K562 (cell line): Measurements from ENCODE around the gene SP2. TPM values are rescaled to one million over a fixed set of nuclear protein-coding genes. Genes with fewer than 3 reads are reported as not detected.

Experiments
- ATAC-seq: fragments of 200-7000 bp; cut with Tn5 transposase; 3 replicates; pipeline ENCODE4 v1.9.1; 2020; ENCODE audit warnings: moderate library complexity
- BruUV-seq: library from RNA; stranded (reverse); fragments of 400-500 nt; replicated peaks from 2 replicates; lab custom pipeline; 2021; lab: Mats Ljungman, UMichigan
- CTCF ChIA-PET: fragments of 300-600 bp; formaldehyde crosslinking; extraction: SDS; loops from one replicate; lab custom pipeline; 2021; ENCODE audit warnings: low intra/inter-chr PET ratio; lab: Yijun Ruan, JAX
- POLR2A ChIA-PET: fragments of 300-600, 350-650 bp; sonication (Branson Sonifier 250); formaldehyde crosslinking; extraction: SDS; loops from one replicate; lab custom pipeline; 2021; ENCODE audit warnings: antibody characterized with exemption, inconsistent platforms; lab: Yijun Ruan, JAX
- DNase-seq, 4 experiments: peaks; one replicate each; pipeline versions ENCODE4 v3.0.0 to v3.0.0-alpha.2; 2011 to 2018; ENCODE audit warnings: low spot score in 3 of 4, mixed read lengths in 3 of 4; ENCODE audit errors: extremely low read depth in 1 of 4
- FAIRE-seq: peaks from 2 replicates; lab custom pipeline; 2011; peaks lifted over from hg19 to GRCh38; lab: Jason Lieb, UNC
- H2AFZ ChIP-seq: 2 replicates; pipeline ENCODE4 v1.6.0; 2011; ENCODE audit warnings: low read depth, low read length, control low read depth, inconsistent platforms
- H3K27ac ChIP-seq: fragments of 200-600 bp; 3 replicates; pipeline ENCODE4 v1.8.0; 2011; ENCODE audit warnings: low read depth, mild to moderate bottlenecking, control low read depth, inconsistent platforms, low read length, moderate library complexity, mixed read lengths; ENCODE audit errors: extremely low read depth
- H3K27me3 ChIP-seq, 2 experiments: fragments of 300-600 bp in 1 of 2; 2 replicates in 1 of 2; 3 replicates in 1 of 2; pipeline versions ENCODE4 v1.6.0 to v1.8.0; 2011; ENCODE audit warnings: inconsistent platforms in 2 of 2, low read length in 2 of 2, mild to moderate bottlenecking in 1 of 2, mixed read lengths in 1 of 2, moderate library complexity in 1 of 2; ENCODE audit not compliant: control insufficient read depth in 2 of 2, insufficient read depth in 2 of 2
- H3K36me3 ChIP-seq: fragments of 300-600 bp; 3 replicates; pipeline ENCODE4 v1.8.0; 2011; ENCODE audit warnings: mild to moderate bottlenecking, low read length, inconsistent platforms; ENCODE audit not compliant: control insufficient read depth, insufficient read depth
- H3K4me1 ChIP-seq, 2 experiments: fragments of 200-600 bp in 1 of 2; replicated peaks in 1 of 2; 2 replicates in 1 of 2; 3 replicates in 1 of 2; pipeline versions ENCODE4 v1.5.1 to v1.8.0; 2011; ENCODE audit warnings: inconsistent platforms in 2 of 2, low read length in 2 of 2, mild to moderate bottlenecking in 1 of 2, mixed read lengths in 1 of 2, moderate library complexity in 1 of 2; ENCODE audit not compliant: control insufficient read depth in 2 of 2, insufficient read depth in 2 of 2
- H3K4me2 ChIP-seq: 2 replicates; pipeline ENCODE4 v1.6.1; 2011; ENCODE audit warnings: low read length, control low read depth, inconsistent platforms, mixed read lengths; ENCODE audit not compliant: insufficient read depth
- H3K4me3 ChIP-seq: fragments of 200-600 bp; sonication (generic), shearing (Covaris generic); 2 replicates; pipeline ENCODE4 v1.5.1; 2016; ENCODE audit warnings: control low read depth, inconsistent platforms
- H3K79me2 ChIP-seq: fragments of 200-600 bp; 3 replicates; pipeline ENCODE4 v1.8.0; 2011; ENCODE audit warnings: low read length, inconsistent platforms; ENCODE audit not compliant: control insufficient read depth, insufficient read depth
- H3K9ac ChIP-seq, 2 experiments: 2 replicates each; pipeline versions ENCODE4 v1.6.0 to v1.6.1; 2011; ENCODE audit warnings: low read depth in 2 of 2, low read length in 2 of 2, control low read depth in 1 of 2, inconsistent platforms in 1 of 2, mild to moderate bottlenecking in 1 of 2, mixed read lengths in 1 of 2; ENCODE audit not compliant: insufficient read depth in 1 of 2
- H3K9me1 ChIP-seq: one replicate; pipeline ENCODE4 v1.6.0; 2011; ENCODE audit warnings: inconsistent platforms, mild to moderate bottlenecking, low read length, moderate library complexity; ENCODE audit not compliant: control insufficient read depth, insufficient read depth
- H3K9me3 ChIP-seq: replicated peaks from 2 replicates; pipeline ENCODE4 v1.5.1; 2011; ENCODE audit warnings: low read depth, low read length, inconsistent platforms; ENCODE audit not compliant: control insufficient read depth, insufficient read depth
- H4K20me1 ChIP-seq: replicated peaks from 2 replicates; pipeline ENCODE4 v1.6.1; 2011; ENCODE audit warnings: low read length, inconsistent platforms, mixed read lengths; ENCODE audit not compliant: control insufficient read depth, insufficient read depth
- ARID4B ChIP-seq: sonication (generic); formaldehyde crosslinking; IDR thresholded peaks from 2 replicates; pipeline ENCODE4 v1.8.0; 2022; ENCODE audit warnings: mild to moderate bottlenecking, missing genetic modification reagents
- BRD4 ChIP-seq: fragments of 200-600 bp; sonication (generic); IDR thresholded peaks from 2 replicates; pipeline ENCODE4 v1.6.1; 2017; ENCODE audit warnings: inconsistent platforms
- FOXK2 ChIP-seq, 2 experiments: fragments of 450-650 bp; IDR thresholded peaks in 1 of 2; conservative IDR thresholded peaks in 1 of 2; 2 replicates each; pipeline ENCODE4 v1.6.1; 2016; ENCODE audit warnings: low read depth in 2 of 2, mild to moderate bottlenecking in 1 of 2
- PHTF2 ChIP-seq: fragments of 250-450 bp; sonication (Bioruptor Pico); IDR thresholded peaks from 2 replicates; pipeline ENCODE4 v1.5.0; 2021; ENCODE audit warnings: mild to moderate bottlenecking
- RBM17 ChIP-seq: fragments of 200-400 bp; formaldehyde crosslinking; IDR thresholded peaks from 2 replicates; pipeline ENCODE4 v1.6.1; 2017; ENCODE audit warnings: low read depth, mild to moderate bottlenecking, low read length, borderline replicate concordance
- SRSF1 ChIP-seq: fragments of 200-400 bp; formaldehyde crosslinking; IDR thresholded peaks from 2 replicates; pipeline ENCODE4 v1.6.1; 2017; ENCODE audit warnings: mild to moderate bottlenecking, low read depth, low read length, moderate library complexity
- ZNF12 ChIP-seq: sonication (generic); formaldehyde crosslinking; IDR thresholded peaks from 2 replicates; pipeline ENCODE4 v1.4.0; 2020; ENCODE audit warnings: mild to moderate bottlenecking, missing genetic modification reagents
- ZNF583 ChIP-seq: fragments of 250-450 bp; sonication (Bioruptor Pico); IDR thresholded peaks from 2 replicates; pipeline ENCODE4 v1.4.0; 2020
- ZNF717 ChIP-seq: fragments of 250-450 bp; sonication (Bioruptor Pico); IDR thresholded peaks from 2 replicates; pipeline ENCODE4 v1.5.0; 2021
- WGBS: fragments of 100-300 bp; shearing (Covaris generic); methylation state at CpG from one replicate; pipeline ENCODE4 v1.1.6; 2016; ENCODE audit warnings: low coverage, mixed read lengths; ENCODE audit not compliant: insufficient coverage; ENCODE audit errors: missing lambda C conversion rate; 5-methylcytosine and 5-hydroxymethylcytosine counted together
- in situ Hi-C: fragments of 300-500 bp; cut with MboI; formaldehyde crosslinking; loops from 4 replicates; pipeline ENCODE4 v1.15.0; 2018; ENCODE audit warnings: inconsistent platforms, mixed read lengths
- intact Hi-C: fragments of 100-400 bp; cut with micrococcal nuclease; formaldehyde crosslinking; loops from 2 replicates; pipeline ENCODE4 v1.14.2; 2022
- polyA plus RNA-seq, 8 experiments: library from polyadenylated mRNA; depleted of rRNA in 4 of 8; stranded (reverse) in 5 of 8; unstranded in 3 of 8; fragments of >200 nt; fragmentation: Nextera tagmentation in 2 of 8; fragmentation: Illumina TruSeq in 1 of 8; extraction: Ambion mirVana in 2 of 8; extraction: Trizol in 1 of 8; gene quantifications; 2 replicates each; pipeline versions ENCODE4 v1.2.1 to v1.2.3, GENCODE V29; 2011 to 2014; ENCODE audit warnings: inconsistent platforms in 1 of 8, missing spikeins in 1 of 8
- total RNA-seq, 7 experiments: library from RNA; depleted of rRNA in 6 of 7; stranded (reverse); fragments of >200 nt in 6 of 7; fragmentation: Illumina TruSeq in 2 of 7; extraction: Trizol in 2 of 7; gene quantifications; 2 replicates each; pipeline versions ENCODE4 v1.2.1 to v1.2.3, GENCODE V29; 2011 to 2021; ENCODE audit warnings: low replicate concordance in 1 of 7
- TF ChIP-seq, protein P1 (sequence below): fragments of 200-800 bp; sonication (Bioruptor generic); IDR thresholded peaks from 2 replicates; pipeline ENCODE4 v1.6.1; 2017; ENCODE audit warnings: missing genetic modification characterization, missing compliant biosample characterization
- TF ChIP-seq, protein P2 (sequence below): sonication (generic); formaldehyde crosslinking; IDR thresholded peaks from 2 replicates; pipeline ENCODE4 v1.9.0; 2022; ENCODE audit warnings: mild to moderate bottlenecking, missing genetic modification reagents

SP2 gene
- total and polyA plus RNA-seq, 9 of the 15 experiments (the other 6 are each of a cell fraction or from before 2014, with no cell fraction given), result 0.77 to 22.3 (median 2.3) TPM

- Histone ChIP-seq H3K4me2 (peak overlapping the region; percentile 98), H3K27ac (peak overlapping the region; percentile 90), H3K4me3 (peak overlapping the region; percentile 83), H2AFZ (peak overlapping the region; percentile 76), H3K9me3 (no peaks in the 10 kb centered on the region), H3K27me3 (no peaks in the 10 kb centered on the region), H3K4me1 (peaks cover 10 to 23% of the 10 kb centered on the region in 2 experiments; a peak in 4 of 5 replicates), H3K79me2 (peaks cover 30% of the 10 kb centered on the region), H3K36me3 (peaks cover 19% of the 10 kb centered on the region; the same call in 2 of the 3 replicates), H3K9ac (peak overlapping the region; percentile 97 to 100), H3K9me1 (no peaks in the 10 kb centered on the region), H4K20me1 (no peaks in the 10 kb centered on the region)
- ChIA-PET CTCF (interaction anchor here (0.6 kb wide), 1 partner anchor 178 kb away, joined by 3 read pairs; no protein-coding TSS in a partner anchor), POLR2A (interaction anchor here (0.7 to 1.5 kb wide), 5 partner anchors 8 to 65 kb away, joined by 3 to 11 read pairs (median 3); partner anchors contain the start of genes LRRC46, MRPL10 and SCRN2)
- no TSS peak for BruUV-seq
- ATAC-seq, result no peak
- in situ Hi-C loops, result no loop called here
- DNase-seq, result peak in 1 of 4 experiments; percentile 21
- FAIRE-seq, result no peak
- intact Hi-C loops, result no loop called here
- WGBS, result under 1% methylated on average over 22 of the region's 22 CpGs
- TF ChIP-seq ZNF12 (no peak), FOXK2 (conservative IDR thresholded peaks at IDR 0.05 in 1 of 2, IDR thresholded peaks at IDR 0.05 in 1 of 2; ENCODE audit: low read depth in 2 of 2) (no peak), ZNF717 (CRISPR knock-in tag) (no peak), RBM17 (no peak), BRD4 (no peak), PHTF2 (CRISPR knock-in tag) (no peak), ZNF583 (CRISPR knock-in tag) (peak; percentile 3; the same call in 1 of the 2 replicates), SRSF1 (no peak), ARID4B (CRISPR knock-in tag) (peak; percentile 77)
- TF ChIP-seq, protein P1, sequence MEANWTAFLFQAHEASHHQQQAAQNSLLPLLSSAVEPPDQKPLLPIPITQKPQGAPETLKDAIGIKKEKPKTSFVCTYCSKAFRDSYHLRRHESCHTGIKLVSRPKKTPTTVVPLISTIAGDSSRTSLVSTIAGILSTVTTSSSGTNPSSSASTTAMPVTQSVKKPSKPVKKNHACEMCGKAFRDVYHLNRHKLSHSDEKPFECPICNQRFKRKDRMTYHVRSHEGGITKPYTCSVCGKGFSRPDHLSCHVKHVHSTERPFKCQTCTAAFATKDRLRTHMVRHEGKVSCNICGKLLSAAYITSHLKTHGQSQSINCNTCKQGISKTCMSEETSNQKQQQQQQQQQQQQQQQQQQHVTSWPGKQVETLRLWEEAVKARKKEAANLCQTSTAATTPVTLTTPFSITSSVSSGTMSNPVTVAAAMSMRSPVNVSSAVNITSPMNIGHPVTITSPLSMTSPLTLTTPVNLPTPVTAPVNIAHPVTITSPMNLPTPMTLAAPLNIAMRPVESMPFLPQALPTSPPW (CRISPR knock-in tag), result peak; percentile 7; the same call in 1 of the 2 replicates
- TF ChIP-seq, protein P2, sequence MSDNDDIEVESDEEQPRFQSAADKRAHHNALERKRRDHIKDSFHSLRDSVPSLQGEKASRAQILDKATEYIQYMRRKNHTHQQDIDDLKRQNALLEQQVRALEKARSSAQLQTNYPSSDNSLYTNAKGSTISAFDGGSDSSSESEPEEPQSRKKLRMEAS (CRISPR knock-in tag), result 0 out of 2 replicates have a peak, but pooled peaks have one; percentile 32
These were observed 845 bp downstream of the SP2 start for GRCh38 chr17:47896672-47897490.
